ENCODE data around the gene SCGB1C2. TPM values are rescaled to one million over a fixed set of nuclear protein-coding genes. Genes with fewer than 3 reads are reported as not detected.

SCGB1C2 gene
- total RNA-seq, 4 donors from 2014 or later, result not detected

GRCh38 chr17:170130-170670 is 32.8 kb downstream of the SCGB1C2 start:
- no peak overlapping the region for H3K27ac ChIP-seq
- intact Hi-C loops (cut with DNase I), result no loop called here
- no peaks in the 10 kb centered on the region for H3K4me1 ChIP-seq
- no peak for DNase-seq
- H3K36me3 ChIP-seq, result no peaks in the 10 kb centered on the region
- peaks cover 0 to 8% (median 0%) of the 10 kb centered on the region in 4 donors for H3K27me3 ChIP-seq
- WGBS, 2 donors, result no CpG with 5 or more reads among the region's 6 CpGs
- H3K4me3 ChIP-seq, result no peak overlapping the region
- H3K9me3 ChIP-seq, result no peaks in the 10 kb centered on the region
- TF ChIP-seq CTCF (IDR thresholded peaks at IDR 0.05) (no peak), POLR2A (IDR thresholded peaks at IDR 0.05) (no peak)

- H3K27ac ChIP-seq, result no peak overlapping the region
- H3K27me3 ChIP-seq, result peaks cover 0 to 19% (median 0%) of the 10 kb centered on the region in 4 donors
- intact Hi-C loops (cut with DNase I), result no loop called here
- no peaks in the 10 kb centered on the region for H3K9me3 ChIP-seq
- H3K4me3 ChIP-seq, result no peak overlapping the region
- no peaks in the 10 kb centered on the region for H3K36me3 ChIP-seq
- H3K4me1 ChIP-seq, result no peaks in the 10 kb centered on the region
- TF ChIP-seq CTCF (IDR thresholded peaks at IDR 0.05), result no peak
- no peak for TF ChIP-seq POLR2A (IDR thresholded peaks at IDR 0.05)
- WGBS, 2 donors, result 90% methylated on average over 2 of the region's 13 CpGs; no CpG with 5 or more reads in 1 of the 2 donors
- no peak for DNase-seq
Measured at GRCh38 chr17:171871-172270, 34.5 kb downstream of the SCGB1C2 start.

- DNase-seq, result no peak
- TF ChIP-seq POLR2A (IDR thresholded peaks at IDR 0.05), result no peak
- no peak for TF ChIP-seq CTCF (IDR thresholded peaks at IDR 0.05)
- WGBS, 2 donors, result 79% methylated on average over 5 of the region's 11 CpGs; no CpG with 5 or more reads in 1 of the 2 donors
- no peak overlapping the region for H3K4me3 ChIP-seq
- peaks cover 0 to 19% (median 0%) of the 10 kb centered on the region in 4 donors for H3K27me3 ChIP-seq
- intact Hi-C loops (cut with DNase I), result no loop called here
- no peaks in the 10 kb centered on the region for H3K36me3 ChIP-seq
- no peak overlapping the region for H3K27ac ChIP-seq
- H3K4me1 ChIP-seq, result no peaks in the 10 kb centered on the region
- no peaks in the 10 kb centered on the region for H3K9me3 ChIP-seq
Measured at GRCh38 chr17:172401-172800, 35.0 kb downstream of the SCGB1C2 start.

- Histone ChIP-seq H3K27ac (no peak overlapping the region), H3K36me3 (no peaks in the 10 kb centered on the region), H3K9me3 (no peaks in the 10 kb centered on the region), H3K4me3 (no peak overlapping the region), H3K4me1 (peaks cover 0 to 3% (median under 1%) of the 10 kb centered on the region in 3 donors), H3K27me3 (peaks cover 0 to 29% (median 0%) of the 10 kb centered on the region in 4 donors)
- no peak for DNase-seq
- intact Hi-C loops (cut with DNase I), result no loop called here
- 83 to 93% methylated on average over 6 of the region's 10 CpGs for WGBS, 2 donors
- TF ChIP-seq POLR2A (IDR thresholded peaks at IDR 0.05) (no peak), CTCF (IDR thresholded peaks at IDR 0.05) (no peak)
Measured at GRCh38 chr17:173166-173911, 36.0 kb downstream of the SCGB1C2 start.

GRCh38 chr17:177155-177554 is 39.8 kb downstream of the SCGB1C2 start:
- no peaks in the 10 kb centered on the region for H3K9me3 ChIP-seq
- 84 to 87% methylated on average over 3 of the region's 3 CpGs for WGBS, 2 donors
- intact Hi-C loops (cut with DNase I), result no loop called here
- DNase-seq, result no peak
- no peak for TF ChIP-seq CTCF (IDR thresholded peaks at IDR 0.05)
- no peak for TF ChIP-seq POLR2A (IDR thresholded peaks at IDR 0.05)
- H3K27ac ChIP-seq, result no peak overlapping the region
- H3K36me3 ChIP-seq, result no peaks in the 10 kb centered on the region
- peaks cover 0 to 66% (median 0%) of the 10 kb centered on the region in 4 donors for H3K27me3 ChIP-seq
- H3K4me3 ChIP-seq, result no peak overlapping the region
- peaks cover 17 to 37% (median 24%) of the 10 kb centered on the region in 3 donors for H3K4me1 ChIP-seq
